ENCODE data around the gene FLOT1. TPM values are rescaled to one million over a fixed set of nuclear protein-coding genes. Genes with fewer than 3 reads are reported as not detected.
A peak's percentile ranks its signal among the peaks of the same experiment; 100 is the strongest.

FLOT1 gene
- total RNA-seq, 1 experiment from 2014 or later, result 176 TPM

DNA sequence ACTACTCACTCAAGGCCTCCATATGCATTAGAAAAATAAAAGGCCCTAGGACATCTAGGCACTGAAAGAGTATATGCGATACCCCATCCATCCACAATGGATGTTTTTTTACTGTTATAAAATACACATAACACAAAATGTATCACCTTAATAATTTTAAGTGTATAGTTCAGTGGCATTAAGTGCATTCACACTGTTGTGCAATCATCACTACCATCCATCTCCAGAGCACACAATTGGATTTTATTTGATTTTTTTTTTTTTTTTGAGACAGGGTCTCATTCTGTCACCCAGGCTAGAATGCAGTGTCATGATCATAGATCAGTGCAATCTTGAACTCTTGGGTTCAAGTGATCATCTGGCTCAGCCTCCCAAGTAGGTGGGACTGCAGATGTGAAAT lies 28.2 kb downstream of the FLOT1 start:
- Histone ChIP-seq H3K27me3 (ENCODE audit: control insufficient read depth, insufficient read depth, low read length) (no peaks in the 10 kb centered on the region), H3K27ac (ENCODE audit: low read length) (no peak overlapping the region), H3K36me3 (ENCODE audit: control insufficient read depth, insufficient read depth, low read length) (peaks cover 3% of the 10 kb centered on the region; the same call in 1 of the 2 replicates), H3K4me1 (ENCODE audit: control insufficient read depth, insufficient read depth, low read length) (peaks cover 14% of the 10 kb centered on the region), H3K9me3 (ENCODE audit: control insufficient read depth, insufficient read depth, low read depth, low read length) (no peaks in the 10 kb centered on the region), H3K4me3 (ENCODE audit: low read depth in 2 of 2, low read length in 2 of 2) (no peak overlapping the region)
- DNase-seq (ENCODE audit: low read depth, low spot score) (no peak), ATAC-seq (no peak)
- CTCF ChIA-PET, result no interaction called here
- BruUV-seq (replicated peaks), result no TSS peak
- intact Hi-C loops (cut with micrococcal nuclease; ENCODE audit: unreplicated experiment) (no loop called here), in situ Hi-C loops (cut with HindIII; ENCODE audit: low pct_unique_long_range_greater_than_20kb, low sequenced_read_pairs) (no loop called here)
- POLR2A ChIA-PET, result no interaction called here
- TF ChIP-seq, protein P1, sequence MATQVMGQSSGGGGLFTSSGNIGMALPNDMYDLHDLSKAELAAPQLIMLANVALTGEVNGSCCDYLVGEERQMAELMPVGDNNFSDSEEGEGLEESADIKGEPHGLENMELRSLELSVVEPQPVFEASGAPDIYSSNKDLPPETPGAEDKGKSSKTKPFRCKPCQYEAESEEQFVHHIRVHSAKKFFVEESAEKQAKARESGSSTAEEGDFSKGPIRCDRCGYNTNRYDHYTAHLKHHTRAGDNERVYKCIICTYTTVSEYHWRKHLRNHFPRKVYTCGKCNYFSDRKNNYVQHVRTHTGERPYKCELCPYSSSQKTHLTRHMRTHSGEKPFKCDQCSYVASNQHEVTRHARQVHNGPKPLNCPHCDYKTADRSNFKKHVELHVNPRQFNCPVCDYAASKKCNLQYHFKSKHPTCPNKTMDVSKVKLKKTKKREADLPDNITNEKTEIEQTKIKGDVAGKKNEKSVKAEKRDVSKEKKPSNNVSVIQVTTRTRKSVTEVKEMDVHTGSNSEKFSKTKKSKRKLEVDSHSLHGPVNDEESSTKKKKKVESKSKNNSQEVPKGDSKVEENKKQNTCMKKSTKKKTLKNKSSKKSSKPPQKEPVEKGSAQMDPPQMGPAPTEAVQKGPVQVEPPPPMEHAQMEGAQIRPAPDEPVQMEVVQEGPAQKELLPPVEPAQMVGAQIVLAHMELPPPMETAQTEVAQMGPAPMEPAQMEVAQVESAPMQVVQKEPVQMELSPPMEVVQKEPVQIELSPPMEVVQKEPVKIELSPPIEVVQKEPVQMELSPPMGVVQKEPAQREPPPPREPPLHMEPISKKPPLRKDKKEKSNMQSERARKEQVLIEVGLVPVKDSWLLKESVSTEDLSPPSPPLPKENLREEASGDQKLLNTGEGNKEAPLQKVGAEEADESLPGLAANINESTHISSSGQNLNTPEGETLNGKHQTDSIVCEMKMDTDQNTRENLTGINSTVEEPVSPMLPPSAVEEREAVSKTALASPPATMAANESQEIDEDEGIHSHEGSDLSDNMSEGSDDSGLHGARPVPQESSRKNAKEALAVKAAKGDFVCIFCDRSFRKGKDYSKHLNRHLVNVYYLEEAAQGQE (IDR thresholded peaks at IDR 0.05; ENCODE audit: insufficient read depth in 1 of 2, low read depth in 2 of 2, low read length in 1 of 2), result no peak
- no peak for TF ChIP-seq TCF7L2 (IDR thresholded peaks at IDR 0.05; ENCODE audit: low read depth, low read length)
- TF ChIP-seq SIN3A (IDR thresholded peaks at IDR 0.05; ENCODE audit: borderline replicate concordance, insufficient read depth, low read depth, low read length), result no peak
- TF ChIP-seq CTCF (IDR thresholded peaks at IDR 0.05), result no peak

DNA sequence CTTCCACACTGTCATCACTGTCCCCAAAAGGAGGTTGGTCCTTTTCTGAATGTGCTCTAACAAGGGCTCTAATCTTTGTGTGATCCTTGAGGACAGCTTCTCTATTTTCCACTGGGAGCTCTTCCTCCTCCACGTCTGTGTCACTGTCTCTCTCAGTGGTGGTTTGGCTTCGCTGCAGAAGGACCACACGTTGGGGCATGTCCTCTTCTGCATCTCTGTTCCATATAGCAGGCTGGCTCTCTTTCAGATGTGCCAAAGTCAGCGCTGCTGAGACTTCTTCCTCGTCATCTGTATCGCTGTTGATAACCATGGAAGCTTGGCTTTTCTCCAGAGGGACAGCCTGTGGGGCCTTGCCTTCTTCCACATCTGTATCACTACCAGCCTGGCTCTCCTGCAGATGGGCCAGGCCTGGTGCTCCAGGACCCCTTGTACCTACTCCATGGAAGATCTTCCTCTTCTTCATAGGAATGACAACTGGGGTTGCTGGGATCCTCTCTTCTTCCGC lies 30.0 kb downstream of the FLOT1 start:
- ATAC-seq, result no peak
- Histone ChIP-seq H3K27me3 (ENCODE audit: control insufficient read depth, insufficient read depth, low read length) (no peaks in the 10 kb centered on the region), H3K27ac (ENCODE audit: low read length) (no peak overlapping the region), H3K9me3 (ENCODE audit: control insufficient read depth, insufficient read depth, low read depth, low read length) (no peaks in the 10 kb centered on the region), H3K4me1 (ENCODE audit: control insufficient read depth, insufficient read depth, low read length) (peaks cover 8% of the 10 kb centered on the region), H3K4me3 (ENCODE audit: low read depth in 2 of 2, low read length in 2 of 2) (no peak overlapping the region), H3K36me3 (ENCODE audit: control insufficient read depth, insufficient read depth, low read length) (peaks cover 3% of the 10 kb centered on the region; the same call in 1 of the 2 replicates)
- in situ Hi-C loops (cut with HindIII; ENCODE audit: low pct_unique_long_range_greater_than_20kb, low sequenced_read_pairs), result no loop called here
- TF ChIP-seq SIN3A (IDR thresholded peaks at IDR 0.05; ENCODE audit: borderline replicate concordance, insufficient read depth, low read depth, low read length), result no peak
- ChIA-PET POLR2A (no interaction called here), CTCF (no interaction called here)
- DNase-seq (ENCODE audit: low read depth, low spot score), result no peak
- TSS peak; percentile 35 for BruUV-seq (replicated peaks)
- intact Hi-C loops (cut with micrococcal nuclease; ENCODE audit: unreplicated experiment), result no loop called here

DNA sequence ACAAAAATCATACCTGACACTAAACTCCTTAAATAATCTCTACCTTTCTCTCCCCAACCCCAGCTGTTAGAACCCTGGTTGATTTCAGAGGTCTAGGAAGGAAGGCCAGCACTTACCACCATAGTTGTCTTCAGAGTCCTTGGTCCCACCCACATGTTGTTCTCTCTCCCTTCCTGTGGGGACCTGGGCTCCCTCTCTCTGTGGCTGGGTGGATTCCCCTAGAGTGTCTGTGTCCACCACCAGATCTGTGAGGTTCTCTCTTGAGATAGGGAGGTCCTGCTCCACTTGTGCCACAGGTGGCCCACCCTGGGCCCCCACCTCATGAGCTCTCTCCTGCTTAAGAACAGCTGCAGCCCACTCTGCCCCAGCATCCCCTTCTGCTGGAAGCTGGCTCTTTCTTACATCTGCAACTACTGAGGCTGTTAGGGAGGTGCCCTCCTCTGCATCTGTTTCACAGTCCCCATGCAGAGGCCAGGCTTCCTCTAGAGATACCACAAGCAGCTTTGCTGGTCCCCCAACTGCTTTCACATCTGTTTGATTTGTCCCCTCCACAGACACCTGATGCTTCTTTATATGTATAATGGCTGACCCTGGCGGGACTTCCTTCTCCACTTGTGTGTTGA lies 30.6 kb downstream of the FLOT1 start:
- intact Hi-C loops (cut with micrococcal nuclease; ENCODE audit: unreplicated experiment) (no loop called here), in situ Hi-C loops (cut with HindIII; ENCODE audit: low pct_unique_long_range_greater_than_20kb, low sequenced_read_pairs) (no loop called here)
- no peak overlapping the region for H3K4me3 ChIP-seq (ENCODE audit: low read depth in 2 of 2, low read length in 2 of 2)
- DNase-seq (ENCODE audit: low read depth, low spot score) (no peak), ATAC-seq (no peak)
- BruUV-seq (replicated peaks), result no TSS peak
- POLR2A ChIA-PET, result no interaction called here
- peaks cover 14% of the 10 kb centered on the region for H3K4me1 ChIP-seq (ENCODE audit: control insufficient read depth, insufficient read depth, low read length)
- H3K36me3 ChIP-seq (ENCODE audit: control insufficient read depth, insufficient read depth, low read length), result peaks cover 3% of the 10 kb centered on the region; the same call in 1 of the 2 replicates
- no peak overlapping the region for H3K27ac ChIP-seq (ENCODE audit: low read length)
- no peaks in the 10 kb centered on the region for H3K27me3 ChIP-seq (ENCODE audit: control insufficient read depth, insufficient read depth, low read length)
- TF ChIP-seq, protein P1 (IDR thresholded peaks at IDR 0.05; ENCODE audit: insufficient read depth in 1 of 2, low read depth in 2 of 2, low read length in 1 of 2), result no peak
- TF ChIP-seq CTCF (IDR thresholded peaks at IDR 0.05), result no peak
- TF ChIP-seq POLR2AphosphoS5 (IDR thresholded peaks at IDR 0.05; ENCODE audit: low read depth, low read length), result no peak
- no peak for TF ChIP-seq TCF7L2 (IDR thresholded peaks at IDR 0.05; ENCODE audit: low read depth, low read length)
- no peak for TF ChIP-seq SIN3A (IDR thresholded peaks at IDR 0.05; ENCODE audit: borderline replicate concordance, insufficient read depth, low read depth, low read length)
- H3K9me3 ChIP-seq (ENCODE audit: control insufficient read depth, insufficient read depth, low read depth, low read length), result no peaks in the 10 kb centered on the region
- CTCF ChIA-PET, result no interaction called here

All from Panc1 (cell line).